IMR-90 (cell line): ENCODE measurements around the gene TEC.

Source experiments
- BHLHE40 ChIP-seq: fragments of 150-350 bp; IDR thresholded peaks from 2 replicates; pipeline ENCODE4 v1.6.1; 2016; ENCODE audit warnings: mild to moderate bottlenecking, low read depth, low read length
- CEBPB ChIP-seq: IDR thresholded peaks from 2 replicates; pipeline ENCODE4 v1.6.1; 2012; ENCODE audit warnings: low read depth, low read length, improper control_type of control experiment
- CHD1 ChIP-seq: IDR thresholded peaks from 2 replicates; pipeline ENCODE4 v1.6.1; 2012; ENCODE audit warnings: low read depth, low read length, improper control_type of control experiment
- CTCF ChIP-seq: conservative IDR thresholded peaks from 2 replicates; pipeline ENCODE4 v1.5.1; 2012; ENCODE audit warnings: mild to moderate bottlenecking, low read depth, low read length, improper control_type of control experiment
- MAZ ChIP-seq: IDR thresholded peaks from 2 replicates; pipeline ENCODE4 v1.6.1; 2012; ENCODE audit warnings: low read depth, mild to moderate bottlenecking, low read length, improper control_type of control experiment, moderate library complexity, borderline replicate concordance
- MXI1 ChIP-seq: IDR thresholded peaks from 2 replicates; pipeline ENCODE4 v1.6.1; 2012; ENCODE audit warnings: low read depth, mild to moderate bottlenecking, low read length, moderate library complexity, borderline replicate concordance
- POLR2A ChIP-seq: IDR thresholded peaks from 2 replicates; pipeline ENCODE4 v1.6.1; 2012; ENCODE audit warnings: mild to moderate bottlenecking, low read depth, low read length
- RAD21 ChIP-seq: IDR thresholded peaks from 2 replicates; pipeline ENCODE4 v1.6.1; 2012; ENCODE audit warnings: low read length, improper control_type of control experiment
- RCOR1 ChIP-seq: IDR thresholded peaks from 2 replicates; pipeline ENCODE4 v1.6.1; 2012; ENCODE audit warnings: mild to moderate bottlenecking, low read length, improper control_type of control experiment; ENCODE audit not compliant: insufficient replicate concordance
- RFX5 ChIP-seq: IDR thresholded peaks from 2 replicates; pipeline ENCODE4 v1.8.0; 2012; ENCODE audit warnings: low read depth, mild to moderate bottlenecking, low read length, moderate library complexity
- USF2 ChIP-seq: fragments of 150-350 bp; IDR thresholded peaks from 2 replicates; pipeline ENCODE4 v1.6.1; 2017; ENCODE audit warnings: mild to moderate bottlenecking, antibody characterized with exemption, low read length, low read depth

GRCh38 chr4:48297256-48297846 is 27.7 kb upstream of the TEC start:
- TF ChIP-seq CTCF (no peak), MXI1 (no peak), POLR2A (no peak), CEBPB (peak; percentile 65), MAZ (no peak), RFX5 (no peak), CHD1 (no peak), BHLHE40 (no peak), RCOR1 (no peak), RAD21 (no peak), USF2 (no peak)
